Trophoblast cell (in vitro differentiated cells and primary cell): Measurements from ENCODE around the gene ANKHD1.

Experiments
- DNase-seq, 2 donors: peaks; one replicate each; pipeline ENCODE4 v3.0.0-alpha.2; 2016
- H2AFZ ChIP-seq: 2 replicates; pipeline ENCODE4 v1.6.1; 2013; ENCODE audit warnings: low read length, moderate library complexity, mild to moderate bottlenecking; ENCODE audit not compliant: insufficient read depth, poor library complexity
- H2AK5ac ChIP-seq: 2 replicates; pipeline ENCODE4 v1.6.1; 2013; ENCODE audit warnings: mild to moderate bottlenecking, low read length
- H2BK120ac ChIP-seq: 2 replicates; pipeline ENCODE4 v1.6.1; 2013; ENCODE audit warnings: low read length, mild to moderate bottlenecking, moderate library complexity; ENCODE audit not compliant: insufficient read depth, poor library complexity
- H2BK12ac ChIP-seq: 2 replicates; pipeline ENCODE4 v1.6.1; 2013; ENCODE audit warnings: mild to moderate bottlenecking, low read length, moderate library complexity
- H2BK5ac ChIP-seq: 2 replicates; pipeline ENCODE4 v1.6.1; 2013; ENCODE audit warnings: low read length, low read depth, moderate library complexity, mild to moderate bottlenecking; ENCODE audit not compliant: poor library complexity
- H3K14ac ChIP-seq: 2 replicates; pipeline ENCODE4 v1.6.1; 2013; ENCODE audit warnings: mild to moderate bottlenecking, low read length
- H3K18ac ChIP-seq: 2 replicates; pipeline ENCODE4 v1.6.1; 2013; ENCODE audit warnings: mild to moderate bottlenecking, low read length
- H3K23ac ChIP-seq: 2 replicates; pipeline ENCODE4 v1.6.1; 2013; ENCODE audit warnings: low read length
- H3K27ac ChIP-seq: 2 replicates; pipeline ENCODE4 v1.5.1; 2013; ENCODE audit warnings: low read depth, mild to moderate bottlenecking, inconsistent platforms, low read length, moderate library complexity
- H3K27me3 ChIP-seq: 2 replicates; pipeline ENCODE4 v1.6.1; 2013; ENCODE audit warnings: inconsistent platforms, mild to moderate bottlenecking, low read length, moderate library complexity; ENCODE audit not compliant: insufficient read depth
- H3K36me3 ChIP-seq, 2 experiments: 1 replicate in 1 of 2; 2 replicates in 1 of 2; pipeline ENCODE4 v1.6.1; 2013; ENCODE audit warnings: low read length in 2 of 2, mild to moderate bottlenecking in 2 of 2, moderate library complexity in 1 of 2; ENCODE audit not compliant: insufficient read depth in 2 of 2, control insufficient read depth in 1 of 2
- H3K4ac ChIP-seq: 2 replicates; pipeline ENCODE4 v1.6.1; 2013; ENCODE audit warnings: low read depth, mild to moderate bottlenecking, low read length, moderate library complexity
- H3K4me1 ChIP-seq, 2 experiments: 1 replicate in 1 of 2; 2 replicates in 1 of 2; pipeline ENCODE4 v1.6.1; 2013; ENCODE audit warnings: low read length in 2 of 2, mild to moderate bottlenecking in 2 of 2, moderate library complexity in 1 of 2; ENCODE audit not compliant: insufficient read depth in 2 of 2, control insufficient read depth in 1 of 2
- H3K4me2 ChIP-seq: 2 replicates; pipeline ENCODE4 v1.6.1; 2013; ENCODE audit warnings: inconsistent platforms, mild to moderate bottlenecking, low read length, moderate library complexity
- H3K4me3 ChIP-seq: 2 replicates; pipeline ENCODE4 v1.5.1; 2013; ENCODE audit warnings: mild to moderate bottlenecking, low read depth, low read length, inconsistent platforms
- H3K79me1 ChIP-seq: one replicate; pipeline ENCODE4 v1.6.1; 2013; ENCODE audit warnings: low read length
- H3K79me2 ChIP-seq: 2 replicates; pipeline ENCODE4 v1.6.1; 2013; ENCODE audit warnings: low read length, mild to moderate bottlenecking; ENCODE audit not compliant: control insufficient read depth, insufficient read depth, poor library complexity
- H3K9ac ChIP-seq: 2 replicates; pipeline ENCODE4 v1.6.1; 2013; ENCODE audit warnings: mild to moderate bottlenecking, low read length
- H3K9me3 ChIP-seq: 2 replicates; pipeline ENCODE4 v1.6.1; 2013; ENCODE audit warnings: low read depth, mild to moderate bottlenecking, control low read depth, inconsistent platforms, low read length; ENCODE audit not compliant: insufficient read depth
- H4K12ac ChIP-seq: 2 replicates; pipeline ENCODE4 v1.6.1; 2013; ENCODE audit warnings: low read depth, mild to moderate bottlenecking, low read length, moderate library complexity
- H4K8ac ChIP-seq: 2 replicates; pipeline ENCODE4 v1.6.1; 2013; ENCODE audit warnings: low read depth, mild to moderate bottlenecking, low read length, moderate library complexity
- H4K91ac ChIP-seq: one replicate; pipeline ENCODE4 v1.6.1; 2013; ENCODE audit warnings: low read depth, mild to moderate bottlenecking, low read length, moderate library complexity
- WGBS: extraction: QIAGEN DNeasy Blood & Tissue Kit; methylation state at CpG from one replicate; pipeline ENCODE4 v1.1.7; 2013; ENCODE audit warnings: missing lambda C conversion rate; ENCODE audit not compliant: insufficient read length, insufficient coverage; ENCODE audit errors: extremely low coverage; 5-methylcytosine and 5-hydroxymethylcytosine counted together

Gene ANKHD1

DNA sequence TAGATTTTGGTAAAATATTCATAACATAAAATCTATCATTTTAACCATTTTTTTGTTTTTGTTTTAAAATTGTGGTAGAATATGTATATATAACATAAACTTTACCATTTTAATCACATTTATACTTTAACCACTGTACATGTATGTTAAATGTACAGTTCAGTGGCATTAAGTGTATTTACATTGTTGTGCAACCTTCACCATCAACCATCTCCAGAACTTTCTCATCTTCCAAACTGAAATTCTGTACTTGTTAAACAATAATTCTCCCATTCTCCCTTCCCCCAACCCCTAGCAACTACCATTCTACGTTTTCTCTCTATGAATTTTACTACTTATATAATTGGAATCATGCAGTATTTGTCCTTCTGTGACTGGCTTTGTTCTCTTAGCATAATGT, 11.6 kb downstream of the ANKHD1 start:
- Histone ChIP-seq H2AK5ac (no peak overlapping the region), H3K27me3 (no peaks in the 10 kb centered on the region), H2AFZ (no peak overlapping the region), H3K4me3 (no peak overlapping the region), H4K12ac (no peak overlapping the region), H3K79me2 (no peaks in the 10 kb centered on the region), H2BK5ac (no peak overlapping the region), H3K4ac (no peak overlapping the region), H3K18ac (no peak overlapping the region), H3K23ac (no peak overlapping the region), H3K4me2 (no peak overlapping the region), H2BK12ac (no peak overlapping the region), H3K4me1 (no peaks in the 10 kb centered on the region), H2BK120ac (no peak overlapping the region), H3K14ac (no peak overlapping the region), H3K79me1 (no peaks in the 10 kb centered on the region), H4K8ac (no peak overlapping the region), H3K27ac (no peak overlapping the region), H3K9ac (no peak overlapping the region), H3K36me3 (peaks cover 0 to 2% of the 10 kb centered on the region in 2 experiments), H4K91ac (no peak overlapping the region), H3K9me3 (no peaks in the 10 kb centered on the region)
- no peak for DNase-seq
- no CpG with 5 or more reads among the region's 1 CpG for WGBS

DNA sequence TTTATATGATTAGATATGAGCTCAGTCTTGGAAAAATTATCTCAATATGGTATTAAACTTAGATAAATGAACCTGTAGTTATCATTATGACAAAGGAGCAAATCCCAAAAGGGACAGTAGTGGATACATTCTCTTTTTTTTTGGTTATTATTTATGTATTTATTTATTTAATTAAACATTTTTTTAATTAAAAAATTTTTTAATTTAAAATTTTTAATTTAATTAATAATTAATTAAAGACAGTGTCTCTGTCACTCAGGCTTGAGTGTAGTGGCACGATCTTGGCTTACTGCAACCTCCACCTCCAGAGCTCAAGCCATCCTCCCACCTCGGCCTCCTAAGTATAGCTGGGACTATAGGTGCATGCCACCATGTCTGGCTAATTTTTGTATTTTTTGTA, 15.6 kb downstream of the ANKHD1 start:
- no peak overlapping the region for H3K9ac ChIP-seq
- H4K12ac ChIP-seq, result no peak overlapping the region
- H4K91ac ChIP-seq, result no peak overlapping the region
- no peaks in the 10 kb centered on the region for H3K4me1 ChIP-seq
- H3K27me3 ChIP-seq, result no peaks in the 10 kb centered on the region
- H3K4ac ChIP-seq, result no peak overlapping the region
- H3K4me2 ChIP-seq, result no peak overlapping the region
- H3K23ac ChIP-seq, result no peak overlapping the region
- no peak overlapping the region for H2BK12ac ChIP-seq
- no peak overlapping the region for H2AFZ ChIP-seq
- peak overlapping the region; percentile 59 for H3K18ac ChIP-seq
- H3K79me2 ChIP-seq, result peaks cover 2% of the 10 kb centered on the region
- no peaks in the 10 kb centered on the region for H3K79me1 ChIP-seq
- WGBS, result no CpG with 5 or more reads among the region's 2 CpGs
- no peak for DNase-seq
- no peak overlapping the region for H3K4me3 ChIP-seq
- no peak overlapping the region for H2BK5ac ChIP-seq
- H3K9me3 ChIP-seq, result no peaks in the 10 kb centered on the region
- H2AK5ac ChIP-seq, result no peak overlapping the region
- no peak overlapping the region for H3K27ac ChIP-seq
- no peaks in the 10 kb centered on the region for H3K36me3 ChIP-seq
- no peak overlapping the region for H3K14ac ChIP-seq
- H2BK120ac ChIP-seq, result no peak overlapping the region
- H4K8ac ChIP-seq, result no peak overlapping the region

DNA sequence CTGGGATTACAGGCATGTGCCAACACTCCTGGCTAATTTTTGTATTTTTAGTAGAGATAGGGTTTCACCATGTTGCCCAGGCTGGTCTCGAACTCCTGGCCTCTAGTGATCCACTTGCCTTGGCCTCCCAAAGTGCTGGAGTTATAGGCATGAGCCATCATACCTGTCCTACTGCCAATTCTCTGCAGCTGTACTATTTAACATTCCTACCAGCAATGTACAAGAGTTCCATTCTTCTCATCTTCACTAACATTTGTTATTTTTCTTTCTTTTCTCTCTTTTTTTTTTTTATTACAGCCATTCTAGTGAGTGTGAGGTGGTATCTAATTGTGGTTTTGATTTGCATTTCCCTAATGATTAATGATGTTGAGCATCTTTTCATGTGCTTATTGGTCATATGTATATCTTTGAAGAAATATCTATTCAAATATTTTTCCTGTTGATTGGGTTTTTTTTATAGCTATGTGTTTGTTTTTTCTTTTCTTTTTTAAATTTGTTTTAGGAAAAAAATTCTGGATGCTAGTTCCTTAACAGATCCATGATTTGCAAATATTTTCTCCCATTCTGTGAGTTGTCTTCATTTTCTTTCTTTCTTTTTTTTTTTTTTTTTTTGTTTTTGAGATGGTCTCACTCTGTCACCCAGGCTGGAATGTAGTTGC, 17.4 kb downstream of the ANKHD1 start:
- no peaks in the 10 kb centered on the region for H3K27me3 ChIP-seq
- H3K4me3 ChIP-seq, result no peak overlapping the region
- no peaks in the 10 kb centered on the region for H3K4me1 ChIP-seq
- no peak overlapping the region for H3K14ac ChIP-seq
- no peaks in the 10 kb centered on the region for H3K36me3 ChIP-seq
- no peak overlapping the region for H2BK12ac ChIP-seq
- no peak overlapping the region for H3K9ac ChIP-seq
- H3K18ac ChIP-seq, result no peak overlapping the region
- H3K4me2 ChIP-seq, result no peak overlapping the region
- no peak overlapping the region for H4K8ac ChIP-seq
- no peak overlapping the region for H4K91ac ChIP-seq
- H3K4ac ChIP-seq, result peak overlapping the region; percentile 46
- no peak overlapping the region for H3K23ac ChIP-seq
- DNase-seq, result no peak
- WGBS, result no CpG with 5 or more reads among the region's 1 CpG
- no peak overlapping the region for H2AK5ac ChIP-seq
- no peak overlapping the region for H4K12ac ChIP-seq
- H3K79me2 ChIP-seq, result peaks cover 2% of the 10 kb centered on the region
- no peaks in the 10 kb centered on the region for H3K9me3 ChIP-seq
- H3K79me1 ChIP-seq, result no peaks in the 10 kb centered on the region
- H2AFZ ChIP-seq, result no peak overlapping the region
- H2BK120ac ChIP-seq, result no peak overlapping the region
- no peak overlapping the region for H3K27ac ChIP-seq
- H2BK5ac ChIP-seq, result no peak overlapping the region

DNA sequence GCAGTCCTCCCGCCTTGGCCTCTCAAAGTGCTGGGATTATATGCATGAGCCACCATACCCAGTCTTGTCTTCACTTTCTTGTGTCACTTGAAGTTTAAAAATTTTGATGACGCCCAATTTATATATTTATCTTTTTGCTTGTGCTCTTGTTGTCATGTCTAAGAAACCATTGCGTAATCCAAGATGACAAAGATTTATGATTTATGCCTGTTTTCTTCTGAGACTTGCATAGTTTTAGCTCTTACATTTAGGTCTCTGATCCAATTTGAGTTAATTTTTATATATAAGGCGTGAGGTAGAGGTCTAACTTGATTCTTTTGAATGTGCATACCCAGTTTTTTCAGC, 18.6 kb downstream of the ANKHD1 start:
- H2BK120ac ChIP-seq, result no peak overlapping the region
- H3K4me1 ChIP-seq, result no peaks in the 10 kb centered on the region
- H3K4ac ChIP-seq, result no peak overlapping the region
- H3K27me3 ChIP-seq, result no peaks in the 10 kb centered on the region
- no peak overlapping the region for H3K27ac ChIP-seq
- peak in 1 of 2 donors; percentile 25 for DNase-seq
- H3K79me2 ChIP-seq, result peaks cover 2% of the 10 kb centered on the region
- no peak overlapping the region for H3K18ac ChIP-seq
- H3K4me3 ChIP-seq, result no peak overlapping the region
- no peaks in the 10 kb centered on the region for H3K36me3 ChIP-seq
- no peak overlapping the region for H3K14ac ChIP-seq
- no peak overlapping the region for H2BK5ac ChIP-seq
- no peak overlapping the region for H4K8ac ChIP-seq
- no CpG with 5 or more reads among the region's 4 CpGs for WGBS
- H3K9me3 ChIP-seq, result no peaks in the 10 kb centered on the region
- H4K12ac ChIP-seq, result no peak overlapping the region
- no peak overlapping the region for H4K91ac ChIP-seq
- no peak overlapping the region for H2AFZ ChIP-seq
- H2BK12ac ChIP-seq, result no peak overlapping the region
- no peak overlapping the region for H3K9ac ChIP-seq
- H2AK5ac ChIP-seq, result no peak overlapping the region
- H3K79me1 ChIP-seq, result no peaks in the 10 kb centered on the region
- H3K4me2 ChIP-seq, result no peak overlapping the region
- H3K23ac ChIP-seq, result no peak overlapping the region
